CD14-positive monocyte (primary cell): Measurements from ENCODE around the gene LYPLAL1. TPM values are rescaled to one million over a fixed set of nuclear protein-coding genes. Genes with fewer than 3 reads are reported as not detected.

Source experiments
- DNase-seq, 3 donors: peaks; one replicate each; pipeline ENCODE4 v3.0.0-alpha.2; 2011 to 2022
- H2AFZ ChIP-seq: 2 replicates; pipeline ENCODE4 v1.6.0; 2012; ENCODE audit warnings: mild to moderate bottlenecking, low read depth, low read length, inconsistent platforms; ENCODE audit not compliant: insufficient read depth, poor library complexity, severe bottlenecking
- H3K27ac ChIP-seq, 2 donors: 1 replicate in 1 of 2; 2 replicates in 1 of 2; pipeline ENCODE4 v1.5.1; 2012 to 2013; ENCODE audit warnings: low read length in 2 of 2, control low read depth in 1 of 2, inconsistent platforms in 1 of 2, low read depth in 1 of 2, mild to moderate bottlenecking in 1 of 2
- H3K27me3 ChIP-seq, 2 donors: one replicate each; pipeline versions ENCODE4 v1.6.0 to v1.6.1; 2011 to 2013; ENCODE audit warnings: low read length in 2 of 2; ENCODE audit not compliant: control insufficient read depth in 2 of 2, insufficient read depth in 2 of 2
- H3K36me3 ChIP-seq, 2 donors: replicated peaks in 1 of 2; 1 replicate in 1 of 2; 2 replicates in 1 of 2; pipeline versions ENCODE4 v1.5.1 to v1.6.1; 2012 to 2013; ENCODE audit warnings: low read length in 2 of 2, control low read depth in 1 of 2, inconsistent platforms in 1 of 2, mild to moderate bottlenecking in 1 of 2; ENCODE audit not compliant: insufficient read depth in 2 of 2, control insufficient read depth in 1 of 2
- H3K4me1 ChIP-seq, 2 donors: 1 replicate in 1 of 2; 2 replicates in 1 of 2; pipeline versions ENCODE4 v1.5.1 to v1.6.1; 2012 to 2013; ENCODE audit warnings: low read length in 2 of 2, control low read depth in 1 of 2, inconsistent platforms in 1 of 2, mild to moderate bottlenecking in 1 of 2, moderate library complexity in 1 of 2; ENCODE audit not compliant: insufficient read depth in 2 of 2, control insufficient read depth in 1 of 2
- H3K4me2 ChIP-seq: replicated peaks from 2 replicates; pipeline ENCODE3; 2012; ENCODE audit warnings: low read length, moderate library complexity, mild to moderate bottlenecking; ENCODE audit not compliant: poor library complexity, severe bottlenecking; ENCODE audit errors: extremely low read depth
- H3K4me3 ChIP-seq, 3 experiments: fragments of 200-600 bp in 1 of 3; sonication (generic) in 1 of 3; replicated peaks in 1 of 3; 1 replicate in 2 of 3; 2 replicates in 1 of 3; pipeline ENCODE4 v1.5.1; 2011 to 2013; ENCODE audit warnings: low read length in 3 of 3, mild to moderate bottlenecking in 3 of 3, control low read depth in 2 of 3, low read depth in 2 of 3, inconsistent platforms in 1 of 3, moderate library complexity in 1 of 3
- H3K79me2 ChIP-seq: 2 replicates; pipeline ENCODE4 v1.6.0; 2012; ENCODE audit warnings: mild to moderate bottlenecking, control low read depth, inconsistent platforms, low read length, moderate library complexity; ENCODE audit not compliant: insufficient read depth
- H3K9ac ChIP-seq: 2 replicates; pipeline ENCODE4 v1.6.0; 2017; ENCODE audit warnings: low read length, mild to moderate bottlenecking; ENCODE audit not compliant: insufficient read depth, poor library complexity, severe bottlenecking
- H3K9me3 ChIP-seq, 2 donors: replicated peaks in 1 of 2; 1 replicate in 1 of 2; 2 replicates in 1 of 2; pipeline versions ENCODE4 v1.5.1 to v1.6.1; 2012 to 2013; ENCODE audit warnings: low read length in 2 of 2, control low read depth in 1 of 2; ENCODE audit not compliant: control insufficient read depth in 1 of 2, insufficient read depth in 1 of 2
- H4K20me1 ChIP-seq: 2 replicates; pipeline ENCODE4 v1.6.0; 2012; ENCODE audit warnings: mild to moderate bottlenecking, low read length, control low read depth, moderate library complexity; ENCODE audit not compliant: insufficient read depth
- H3K27ac Mint-ChIP-seq, 7 donors: one replicate each; pipeline ENCODE4 v1.8.0; 2020; ENCODE audit warnings: mild to moderate bottlenecking in 7 of 7, mixed read lengths in 7 of 7, moderate library complexity in 6 of 7, inconsistent platforms in 2 of 7
- H3K27me3 Mint-ChIP-seq, 3 donors: one replicate each; pipeline ENCODE4 v1.8.0; 2021 to 2022; ENCODE audit warnings: low read depth in 3 of 3, mild to moderate bottlenecking in 3 of 3, mixed read lengths in 3 of 3, moderate library complexity in 3 of 3, inconsistent platforms in 1 of 3
- H3K36me3 Mint-ChIP-seq, 2 donors: one replicate each; pipeline ENCODE4 v1.8.0; 2020; ENCODE audit warnings: mixed read lengths in 2 of 2, inconsistent platforms in 1 of 2, mild to moderate bottlenecking in 1 of 2
- H3K4me1 Mint-ChIP-seq: one replicate; pipeline ENCODE4 v1.8.0; 2020; ENCODE audit warnings: mild to moderate bottlenecking, mixed read lengths
- H3K4me3 Mint-ChIP-seq, 2 donors: one replicate each; pipeline ENCODE4 v1.8.0; 2020; ENCODE audit warnings: mild to moderate bottlenecking in 2 of 2, mixed read lengths in 2 of 2, moderate library complexity in 1 of 2
- H3K9me3 Mint-ChIP-seq, 7 donors: one replicate each; pipeline ENCODE4 v1.8.0; 2020 to 2022; ENCODE audit warnings: mixed read lengths in 7 of 7, mild to moderate bottlenecking in 6 of 7, moderate library complexity in 6 of 7, inconsistent platforms in 2 of 7
- CTCF ChIP-seq: fragments of 200-600 bp; IDR thresholded peaks from one replicate; pipeline ENCODE4 v1.8.0; 2022; ENCODE audit warnings: antibody characterized with exemption, mild to moderate bottlenecking
- WGBS: methylation state at CpG from one replicate; pipeline ENCODE4 v1.1.5; 2013; ENCODE audit warnings: missing lambda C conversion rate; ENCODE audit not compliant: insufficient coverage; 5-methylcytosine and 5-hydroxymethylcytosine counted together
- intact Hi-C, 2 donors: fragments of 100-400 bp; cut with micrococcal nuclease; formaldehyde crosslinking; loops; one replicate each; pipeline versions ENCODE4 v1.15.0 to v1.15.1; 2023
- polyA plus RNA-seq, 3 donors: library from polyadenylated mRNA; depleted of rRNA in 1 of 3; unstranded in 2 of 3; stranded (reverse) in 1 of 3; fragments of 300-500 nt in 2 of 3; fragments of >200 nt in 1 of 3; fragmentation: Illumina TruSeq in 2 of 3; gene quantifications; 1 replicate in 2 of 3; 2 replicates in 1 of 3; pipeline ENCODE4 v1.2.3, GENCODE V29; 2012 to 2021

Gene LYPLAL1
- polyA plus RNA-seq, 3 donors, result 10.2 to 55.9 (median 36.1) TPM

DNA sequence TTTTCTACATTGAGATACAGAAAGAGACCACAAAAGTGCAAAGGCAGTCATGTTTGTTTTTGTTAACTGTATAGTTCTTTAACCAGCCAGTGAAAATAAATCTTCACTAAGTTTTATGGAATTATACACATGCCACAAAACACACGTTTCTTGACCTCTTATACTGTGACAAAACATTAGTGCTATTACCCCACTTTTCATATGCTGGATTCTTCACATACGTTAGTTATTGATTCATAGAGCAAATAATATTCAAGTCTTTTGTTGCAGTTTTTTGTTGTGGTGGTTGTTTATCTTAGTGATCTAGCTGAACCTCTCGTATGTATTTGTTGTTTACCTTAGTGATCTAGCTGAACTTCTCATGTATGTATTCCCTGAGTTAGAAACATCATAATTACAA lies 28.0 kb downstream of the LYPLAL1 start:
- TF ChIP-seq CTCF, result no peak
- WGBS, result no CpG with 5 or more reads among the region's 3 CpGs
- no peaks in the 10 kb centered on the region for H3K79me2 ChIP-seq
- intact Hi-C loops, result no loop called here
- no peaks in the 10 kb centered on the region for H3K4me1 Mint-ChIP-seq
- no peak overlapping the region for H3K4me3 ChIP-seq
- H3K9me3 ChIP-seq, result no peaks in the 10 kb centered on the region
- H4K20me1 ChIP-seq, result no peaks in the 10 kb centered on the region
- no peak for DNase-seq
- no peaks in the 10 kb centered on the region for H3K27me3 Mint-ChIP-seq
- no peak overlapping the region for H3K27ac Mint-ChIP-seq
- H3K4me1 ChIP-seq, result no peaks in the 10 kb centered on the region
- H3K4me3 Mint-ChIP-seq, result no peak overlapping the region
- peaks cover 3 to 9% of the 10 kb centered on the region in 2 donors for H3K36me3 ChIP-seq
- no peak overlapping the region for H2AFZ ChIP-seq
- no peak overlapping the region for H3K4me2 ChIP-seq
- H3K36me3 Mint-ChIP-seq, result peaks cover 9 to 14% of the 10 kb centered on the region in 2 donors
- no peaks in the 10 kb centered on the region for H3K9me3 Mint-ChIP-seq
- H3K27ac ChIP-seq, result no peak overlapping the region
- H3K9ac ChIP-seq, result no peak overlapping the region
- no peaks in the 10 kb centered on the region for H3K27me3 ChIP-seq

- 100% methylated on average over 1 of the region's 2 CpGs for WGBS
- no peak for TF ChIP-seq CTCF
- Mint-ChIP-seq H3K4me1 (no peaks in the 10 kb centered on the region), H3K4me3 (no peak overlapping the region), H3K9me3 (no peaks in the 10 kb centered on the region), H3K27me3 (no peaks in the 10 kb centered on the region), H3K36me3 (peaks cover 8 to 9% of the 10 kb centered on the region in 2 donors), H3K27ac (peak overlapping the region in 1 of 7 donors; percentile 6)
- H3K36me3 ChIP-seq, result peaks cover 3 to 7% of the 10 kb centered on the region in 2 donors
- H3K4me2 ChIP-seq, result no peak overlapping the region
- no peaks in the 10 kb centered on the region for H3K79me2 ChIP-seq
- no peak overlapping the region for H2AFZ ChIP-seq
- H3K27ac ChIP-seq, result no peak overlapping the region
- H3K9ac ChIP-seq, result no peak overlapping the region
- no peak for DNase-seq
- H3K9me3 ChIP-seq, result no peaks in the 10 kb centered on the region
- no peaks in the 10 kb centered on the region for H3K27me3 ChIP-seq
- H3K4me3 ChIP-seq, result no peak overlapping the region
- intact Hi-C loops, result no loop called here
- no peaks in the 10 kb centered on the region for H3K4me1 ChIP-seq
- H4K20me1 ChIP-seq, result no peaks in the 10 kb centered on the region
These were observed 28.9 kb downstream of the LYPLAL1 start for GRCh38 chr1:219202567-219202966.
